NT2/D1 (cell line): Measurements from ENCODE around the gene GLMN.

Experiments used
- YY1 ChIP-seq: IDR thresholded peaks from 2 replicates; pipeline ENCODE4 v1.6.1; 2011; ENCODE audit not compliant: insufficient read length, insufficient read depth
- ZNF274 ChIP-seq: IDR thresholded peaks from 2 replicates; pipeline ENCODE4 v1.6.1; 2011; ENCODE audit warnings: mild to moderate bottlenecking, low read depth, low read length

- TF ChIP-seq ZNF274 (no peak), YY1 (no peak)
Observed at GRCh38 chr1:92326681-92327080, 27.9 kb upstream of the GLMN start.
